GM13976 (cell line): ENCODE data around the gene MYO18A.
"Not testable (repeated sequence)": the region's sequence is repeated elsewhere in the genome, so short reads cannot be mapped to it uniquely, and the experiment has no call there.

Experiments used
- DNase-seq: peaks from one replicate; pipeline ENCODE4 v3.0.0; 2012; ENCODE audit warnings: low spot score
- CTCF ChIP-seq: IDR thresholded peaks from 2 replicates; pipeline ENCODE4 v1.5.1; 2012; ENCODE audit warnings: borderline replicate concordance, mild to moderate bottlenecking; ENCODE audit not compliant: insufficient read depth; ENCODE audit errors: extremely low read depth, missing control alignments, control extremely low read depth
- in situ Hi-C: fragments of 300-500 bp; cut with MboI; formaldehyde crosslinking; loops from one replicate; pipeline ENCODE4 v1.12.0; 2022; ENCODE audit warnings: low sequenced_read_pairs, mixed read lengths, inconsistent platforms; ENCODE audit not compliant: unreplicated experiment

MYO18A gene

GRCh38 chr17:29148790-29149430 is 31.3 kb downstream of the MYO18A start:
- DNase-seq: peak; percentile 96
- in situ Hi-C loops: no loop called here
- TF ChIP-seq CTCF: peak; percentile 96

DNA sequence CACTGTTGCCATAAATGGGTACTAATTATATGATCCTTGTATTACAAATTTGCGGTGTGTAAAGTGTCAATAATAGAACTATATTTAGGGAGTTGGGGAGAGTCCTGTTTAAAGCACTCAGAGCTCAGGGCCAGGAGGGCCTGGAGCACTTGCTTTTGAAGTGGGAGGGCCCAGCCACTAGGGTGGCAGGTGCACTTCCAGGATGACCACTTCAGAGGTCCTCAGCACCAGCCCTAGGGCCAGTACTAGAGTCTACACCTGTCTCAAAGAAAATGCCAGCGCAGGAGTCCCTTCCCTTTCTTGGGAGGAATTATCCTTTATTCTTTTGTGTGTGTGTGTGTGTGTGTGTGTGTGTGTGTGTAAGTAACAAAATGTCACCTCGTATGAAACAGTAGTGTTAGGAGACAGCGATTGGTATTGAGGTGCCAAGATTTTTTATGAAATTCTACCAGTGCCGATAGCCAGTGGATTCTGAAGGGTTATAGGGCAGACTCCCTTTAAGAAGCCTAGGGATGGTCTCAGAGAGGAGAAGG is 31.9 kb downstream of the MYO18A start:
- no peak for TF ChIP-seq CTCF
- DNase-seq: no peak
- in situ Hi-C loops: no loop called here

DNA sequence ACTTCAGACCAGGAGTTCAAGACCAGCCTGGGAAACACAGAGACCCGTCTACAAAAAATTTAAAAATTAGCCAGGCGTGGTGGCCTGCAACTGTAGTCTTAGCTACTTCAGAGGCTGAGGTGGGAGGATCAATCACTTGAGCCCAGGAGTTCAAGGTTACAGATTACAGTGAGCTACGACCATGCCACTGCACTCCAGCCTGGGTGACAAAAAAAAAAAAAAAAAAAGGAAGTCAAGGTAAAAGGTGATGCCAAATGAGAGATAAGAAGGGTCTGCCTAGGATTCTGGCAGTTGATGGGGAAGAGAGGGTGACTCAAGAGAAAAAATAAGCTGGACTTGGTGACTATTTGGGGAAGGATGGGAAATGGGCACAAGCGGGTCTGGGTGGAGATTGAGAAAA is 32.5 kb downstream of the MYO18A start:
- in situ Hi-C loops: no loop called here
- TF ChIP-seq CTCF: no peak
- no peak for DNase-seq

GRCh38 chr17:29147228-29147627 is 33.0 kb downstream of the MYO18A start:
- in situ Hi-C loops, DNase-seq: not testable (repeated sequence)

GRCh38 chr17:29146369-29146972 is 33.7 kb downstream of the MYO18A start:
- DNase-seq: no peak
- in situ Hi-C loops: no loop called here
- TF ChIP-seq CTCF: no peak

GRCh38 chr17:29145289-29146073 is 34.7 kb downstream of the MYO18A start:
- peak; percentile 78 for DNase-seq
- peak; percentile 50 for TF ChIP-seq CTCF
- in situ Hi-C loops: no loop called here

- in situ Hi-C loops: no loop called here
- no peak for DNase-seq
- TF ChIP-seq CTCF: peak; percentile 35
Observed at GRCh38 chr17:29143894-29144293, 36.3 kb downstream of the MYO18A start.
